D721Med (cell line): ENCODE data around the gene DNAH2.

Experiments used
- DNase-seq: peaks from one replicate; pipeline ENCODE4 v3.0.0; 2011; ENCODE audit warnings: low spot score; ENCODE audit not compliant: insufficient read length
- FAIRE-seq: peaks from 2 replicates; lab custom pipeline; 2011; peaks lifted over from hg19 to GRCh38; lab: Jason Lieb, UNC
- TF ChIP-seq, protein P1 (sequence below): IDR thresholded peaks from 2 replicates; pipeline ENCODE4 v1.5.1; 2012; ENCODE audit warnings: mild to moderate bottlenecking, control low read depth; ENCODE audit not compliant: insufficient read depth; ENCODE audit errors: missing control alignments

DNAH2 gene

DNA sequence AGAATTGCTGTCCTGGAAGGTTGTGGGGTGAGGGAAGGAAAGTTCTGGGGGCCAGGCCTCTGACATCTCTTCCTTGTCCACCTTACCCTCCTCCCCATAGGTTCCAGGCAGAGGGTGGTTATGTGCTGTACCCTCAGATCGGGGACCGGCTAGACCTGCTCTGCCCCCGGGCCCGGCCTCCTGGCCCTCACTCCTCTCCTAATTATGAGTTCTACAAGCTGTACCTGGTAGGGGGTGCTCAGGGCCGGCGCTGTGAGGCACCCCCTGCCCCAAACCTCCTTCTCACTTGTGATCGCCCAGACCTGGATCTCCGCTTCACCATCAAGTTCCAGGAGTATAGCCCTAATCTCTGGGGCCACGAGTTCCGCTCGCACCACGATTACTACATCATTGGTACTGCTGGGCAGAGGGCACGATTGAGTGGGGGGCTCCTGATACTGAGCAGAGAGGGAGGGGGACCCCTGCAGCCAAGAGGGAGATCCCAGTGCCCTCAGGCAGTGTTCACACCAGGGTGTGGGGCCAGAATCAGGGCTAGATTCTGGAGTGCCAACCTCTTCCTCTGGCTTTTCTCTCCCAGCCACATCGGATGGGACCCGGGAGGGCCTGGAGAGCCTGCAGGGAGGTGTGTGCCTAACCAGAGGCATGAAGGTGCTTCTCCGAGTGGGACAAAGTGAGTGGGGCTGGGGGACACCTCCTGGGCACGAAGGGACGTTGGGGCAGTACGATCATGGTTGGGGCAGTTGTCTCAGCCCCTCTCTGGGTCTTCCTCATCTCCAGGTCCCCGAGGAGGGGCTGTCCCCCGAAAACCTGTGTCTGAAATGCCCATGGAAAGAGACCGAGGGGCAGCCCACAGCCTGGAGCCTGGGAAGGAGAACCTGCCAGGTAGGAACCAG is 9.4 kb upstream of the DNAH2 start:
- DNase-seq: no peak
- TF ChIP-seq, protein P1, sequence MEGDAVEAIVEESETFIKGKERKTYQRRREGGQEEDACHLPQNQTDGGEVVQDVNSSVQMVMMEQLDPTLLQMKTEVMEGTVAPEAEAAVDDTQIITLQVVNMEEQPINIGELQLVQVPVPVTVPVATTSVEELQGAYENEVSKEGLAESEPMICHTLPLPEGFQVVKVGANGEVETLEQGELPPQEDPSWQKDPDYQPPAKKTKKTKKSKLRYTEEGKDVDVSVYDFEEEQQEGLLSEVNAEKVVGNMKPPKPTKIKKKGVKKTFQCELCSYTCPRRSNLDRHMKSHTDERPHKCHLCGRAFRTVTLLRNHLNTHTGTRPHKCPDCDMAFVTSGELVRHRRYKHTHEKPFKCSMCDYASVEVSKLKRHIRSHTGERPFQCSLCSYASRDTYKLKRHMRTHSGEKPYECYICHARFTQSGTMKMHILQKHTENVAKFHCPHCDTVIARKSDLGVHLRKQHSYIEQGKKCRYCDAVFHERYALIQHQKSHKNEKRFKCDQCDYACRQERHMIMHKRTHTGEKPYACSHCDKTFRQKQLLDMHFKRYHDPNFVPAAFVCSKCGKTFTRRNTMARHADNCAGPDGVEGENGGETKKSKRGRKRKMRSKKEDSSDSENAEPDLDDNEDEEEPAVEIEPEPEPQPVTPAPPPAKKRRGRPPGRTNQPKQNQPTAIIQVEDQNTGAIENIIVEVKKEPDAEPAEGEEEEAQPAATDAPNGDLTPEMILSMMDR: no peak
- FAIRE-seq: no peak

DNA sequence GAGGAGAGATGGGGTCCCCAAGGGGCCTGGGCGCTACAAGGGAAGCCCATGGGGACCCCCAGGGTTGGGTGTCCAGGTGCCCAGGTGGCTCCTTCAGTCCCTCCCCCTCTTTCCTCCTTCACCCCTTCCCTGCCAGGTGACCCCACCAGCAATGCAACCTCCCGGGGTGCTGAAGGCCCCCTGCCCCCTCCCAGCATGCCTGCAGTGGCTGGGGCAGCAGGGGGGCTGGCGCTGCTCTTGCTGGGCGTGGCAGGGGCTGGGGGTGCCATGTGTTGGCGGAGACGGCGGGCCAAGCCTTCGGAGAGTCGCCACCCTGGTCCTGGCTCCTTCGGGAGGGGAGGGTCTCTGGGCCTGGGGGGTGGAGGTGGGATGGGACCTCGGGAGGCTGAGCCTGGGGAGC is 8.5 kb upstream of the DNAH2 start:
- FAIRE-seq (no peak), DNase-seq (no peak)
- TF ChIP-seq, protein P1: no peak

DNA sequence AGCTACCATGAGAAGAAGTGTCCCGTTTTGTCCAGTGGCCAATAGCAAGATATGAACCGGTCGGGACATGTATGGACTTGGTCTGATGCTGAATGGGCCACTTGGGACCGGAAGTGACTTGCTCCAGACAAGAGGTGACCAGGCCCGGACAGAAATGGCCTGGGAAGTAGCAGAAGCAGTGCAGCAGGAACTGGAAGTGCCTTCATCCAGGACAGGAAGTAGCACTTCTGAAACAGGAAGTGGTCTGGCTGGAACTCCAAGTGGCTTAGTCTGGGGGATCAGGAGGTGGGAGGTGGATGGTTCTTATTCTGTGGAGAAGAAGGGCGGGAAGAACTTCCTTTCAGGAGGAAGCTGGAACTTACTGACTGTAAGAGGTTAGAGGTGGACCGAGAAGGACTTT is 7.2 kb upstream of the DNAH2 start:
- DNase-seq: no peak
- no peak for FAIRE-seq
- TF ChIP-seq, protein P1: no peak

DNA sequence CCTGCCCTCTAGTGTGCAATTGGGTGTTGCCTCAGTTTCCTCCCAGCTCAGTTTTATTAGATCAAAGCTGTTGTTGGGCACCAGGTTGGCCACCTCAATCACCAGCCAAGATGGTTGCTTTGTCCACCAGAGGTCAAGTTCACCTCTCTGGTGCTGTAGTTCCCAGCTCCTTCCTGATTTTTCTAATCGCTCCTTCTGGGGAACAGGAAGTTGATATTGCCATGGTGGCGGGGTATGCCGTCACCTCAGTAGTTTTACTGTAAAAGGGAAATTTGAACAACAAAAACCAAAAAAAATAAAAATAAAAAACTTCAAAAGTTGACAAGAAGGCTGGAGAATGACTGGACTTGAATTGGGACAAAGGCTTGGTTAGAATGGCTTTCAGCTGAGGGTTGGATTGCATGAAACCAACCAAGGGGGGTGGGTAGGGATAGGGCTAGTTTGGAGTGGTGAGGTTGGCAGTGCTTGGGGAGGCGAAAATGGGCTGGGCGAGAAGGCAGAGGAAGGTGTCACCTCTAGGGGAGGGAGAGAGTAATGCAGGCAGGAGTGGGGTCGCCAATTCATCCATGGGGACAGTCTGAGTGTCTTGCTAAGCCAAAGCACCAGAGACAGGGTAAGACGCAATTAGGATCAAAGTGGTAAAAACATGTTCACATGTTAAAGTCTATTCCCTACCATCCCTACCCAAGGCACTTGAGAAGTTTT is 6.3 kb upstream of the DNAH2 start:
- TF ChIP-seq, protein P1: no peak
- no peak for FAIRE-seq
- no peak for DNase-seq

GRCh38 chr17:7712111-7712771 is 5.3 kb upstream of the DNAH2 start:
- DNase-seq (no peak), FAIRE-seq (no peak)
- TF ChIP-seq, protein P1: no peak

- no peak for DNase-seq
- no peak for FAIRE-seq
- TF ChIP-seq, protein P1: no peak
Observed at GRCh38 chr17:7713782-7714181, 3.8 kb upstream of the DNAH2 start.
